GM12878 (cell line): ENCODE data around the gene PLOD3.

Experiments
- ELK1 ChIP-seq: IDR thresholded peaks from 2 replicates; pipeline ENCODE4 v1.6.1; 2012; ENCODE audit warnings: low read depth, low read length, improper control_type of control experiment
- EP300 ChIP-seq, 2 experiments: fragments of 150-350 bp in 1 of 2; IDR thresholded peaks; 2 replicates each; pipeline ENCODE4 v1.6.1; 2011 to 2012; ENCODE audit warnings: low read depth in 2 of 2, low read length in 2 of 2, borderline replicate concordance in 1 of 2, improper control_type of control experiment in 1 of 2, inconsistent platforms in 1 of 2; ENCODE audit not compliant: control insufficient read depth in 1 of 2
- GABPA ChIP-seq: IDR thresholded peaks from 2 replicates; pipeline ENCODE4 v1.6.1; 2014; ENCODE audit warnings: antibody characterized with exemption, low read depth, mild to moderate bottlenecking, inconsistent platforms
- IRF5 ChIP-seq: fragments of 450-650 bp; IDR thresholded peaks from 2 replicates; pipeline ENCODE4 v1.6.1; 2017; ENCODE audit warnings: borderline replicate concordance
- JUND ChIP-seq: IDR thresholded peaks from 2 replicates; pipeline ENCODE4 v1.6.1; 2012; ENCODE audit warnings: low read depth, mild to moderate bottlenecking, low read length, improper control_type of control experiment, moderate library complexity
- MXI1 ChIP-seq: fragments of 150-350 bp; IDR thresholded peaks from 2 replicates; pipeline ENCODE4 v1.6.1; 2011; ENCODE audit warnings: low read depth, mild to moderate bottlenecking, inconsistent platforms, low read length, improper control_type of control experiment
- POU2F2 ChIP-seq: IDR thresholded peaks from 3 replicates; pipeline ENCODE4 v1.6.1; 2011; ENCODE audit warnings: low read depth, mild to moderate bottlenecking, low read length, borderline replicate concordance
- RCOR1 ChIP-seq: conservative IDR thresholded peaks from 2 replicates; pipeline ENCODE4 v1.6.1; 2012; ENCODE audit warnings: low read depth, low read length, improper control_type of control experiment
- SP1 ChIP-seq: IDR thresholded peaks from one replicate; pipeline ENCODE4 v1.6.1; 2011; ENCODE audit warnings: low read depth, low read length
- SUPT20H ChIP-seq: IDR thresholded peaks from 2 replicates; pipeline ENCODE4 v1.6.1; 2011; ENCODE audit warnings: low read depth, mild to moderate bottlenecking, low read length, moderate library complexity, borderline replicate concordance; ENCODE audit not compliant: control insufficient read depth
- TBL1XR1 ChIP-seq: IDR thresholded peaks from 2 replicates; pipeline ENCODE4 v1.6.1; 2012; ENCODE audit warnings: low read depth, low read length, improper control_type of control experiment
- YY1 ChIP-seq: IDR thresholded peaks from 2 replicates; pipeline ENCODE4 v1.6.1; 2011; ENCODE audit warnings: low read depth, mild to moderate bottlenecking, low read length
- ZNF207 ChIP-seq: fragments of 450-650 bp; IDR thresholded peaks from 2 replicates; pipeline ENCODE4 v1.6.1; 2014; ENCODE audit warnings: antibody characterized with exemption, mild to moderate bottlenecking, borderline replicate concordance
- TF ChIP-seq, protein P1 (sequence below), 3 experiments: IDR thresholded peaks in 2 of 3; conservative IDR thresholded peaks in 1 of 3; 2 replicates each; pipeline ENCODE4 v1.5.1; 2011; ENCODE audit warnings: low read depth in 3 of 3, low read length in 3 of 3, mild to moderate bottlenecking in 3 of 3, control low read depth in 2 of 3, moderate library complexity in 2 of 3, inconsistent platforms in 1 of 3, mixed read lengths in 1 of 3; ENCODE audit not compliant: control insufficient read depth in 2 of 3, insufficient read depth in 1 of 3; ENCODE audit errors: extremely low read depth in 1 of 3

DNA sequence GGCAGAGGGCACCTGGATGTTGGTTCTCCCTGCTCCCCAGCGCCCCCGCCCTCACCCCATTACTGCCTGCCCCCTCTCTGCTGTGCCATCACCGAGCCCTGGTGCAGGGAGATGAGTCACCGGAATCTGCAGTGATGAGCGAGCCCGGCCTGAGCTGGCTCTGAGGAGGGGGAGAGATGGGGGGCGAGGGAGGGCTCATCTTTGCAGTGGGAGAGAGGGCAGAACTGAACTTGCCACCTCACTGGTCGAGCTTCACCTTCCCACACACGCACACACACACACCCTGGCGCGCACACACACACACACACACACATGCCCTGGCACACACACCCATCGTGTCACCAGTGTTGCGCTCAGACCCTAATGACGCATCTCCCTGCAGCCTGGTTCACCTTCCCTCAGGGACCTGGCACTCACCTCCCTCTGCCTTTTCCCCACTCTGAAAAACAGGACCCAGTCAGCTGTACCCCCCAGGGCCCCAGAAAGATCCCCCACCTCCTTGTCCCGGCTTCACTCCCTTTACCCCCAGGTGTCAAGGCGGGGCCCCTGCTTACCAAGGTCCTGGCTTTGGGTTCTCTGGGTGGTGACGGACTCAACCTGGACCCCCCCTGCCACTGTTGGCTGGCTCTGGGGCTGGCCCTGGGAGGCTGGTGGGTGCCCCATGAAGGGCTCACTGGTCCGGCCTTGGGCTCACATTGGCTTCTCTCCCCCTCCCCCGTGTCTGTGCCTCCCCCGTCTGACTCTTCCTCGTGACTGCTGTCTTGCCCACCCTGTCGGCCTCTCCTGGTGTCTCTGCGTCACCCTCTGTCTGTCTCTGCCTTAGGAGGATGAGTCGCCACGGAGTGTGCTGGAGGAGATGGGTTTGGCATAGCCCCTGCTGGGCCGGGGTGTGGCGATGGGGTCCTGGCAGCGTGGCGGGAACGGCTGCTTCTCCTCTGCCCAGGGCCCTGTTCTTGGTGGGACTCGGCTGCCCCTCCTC lies 57.4 kb downstream of the PLOD3 start:
- no peak for TF ChIP-seq POU2F2
- no peak for TF ChIP-seq ELK1
- TF ChIP-seq IRF5, result no peak
- TF ChIP-seq GABPA, result no peak
- TF ChIP-seq SP1, result no peak
- TF ChIP-seq, protein P1, sequence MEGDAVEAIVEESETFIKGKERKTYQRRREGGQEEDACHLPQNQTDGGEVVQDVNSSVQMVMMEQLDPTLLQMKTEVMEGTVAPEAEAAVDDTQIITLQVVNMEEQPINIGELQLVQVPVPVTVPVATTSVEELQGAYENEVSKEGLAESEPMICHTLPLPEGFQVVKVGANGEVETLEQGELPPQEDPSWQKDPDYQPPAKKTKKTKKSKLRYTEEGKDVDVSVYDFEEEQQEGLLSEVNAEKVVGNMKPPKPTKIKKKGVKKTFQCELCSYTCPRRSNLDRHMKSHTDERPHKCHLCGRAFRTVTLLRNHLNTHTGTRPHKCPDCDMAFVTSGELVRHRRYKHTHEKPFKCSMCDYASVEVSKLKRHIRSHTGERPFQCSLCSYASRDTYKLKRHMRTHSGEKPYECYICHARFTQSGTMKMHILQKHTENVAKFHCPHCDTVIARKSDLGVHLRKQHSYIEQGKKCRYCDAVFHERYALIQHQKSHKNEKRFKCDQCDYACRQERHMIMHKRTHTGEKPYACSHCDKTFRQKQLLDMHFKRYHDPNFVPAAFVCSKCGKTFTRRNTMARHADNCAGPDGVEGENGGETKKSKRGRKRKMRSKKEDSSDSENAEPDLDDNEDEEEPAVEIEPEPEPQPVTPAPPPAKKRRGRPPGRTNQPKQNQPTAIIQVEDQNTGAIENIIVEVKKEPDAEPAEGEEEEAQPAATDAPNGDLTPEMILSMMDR (IDR thresholded peaks at IDR 0.05 in 2 of 3, conservative IDR thresholded peaks at IDR 0.05 in 1 of 3; ENCODE audit: control insufficient read depth in 2 of 3, extremely low read depth in 1 of 3, insufficient read depth in 1 of 3, low read depth in 3 of 3, low read length in 3 of 3), result no peak
- no peak for TF ChIP-seq RCOR1
- TF ChIP-seq TBL1XR1, result no peak
- TF ChIP-seq YY1, result no peak
- TF ChIP-seq MXI1, result no peak
- TF ChIP-seq SUPT20H, result no peak
- TF ChIP-seq JUND, result no peak
- no peak for TF ChIP-seq EP300 (IDR thresholded peaks at IDR 0.05; ENCODE audit: borderline replicate concordance in 1 of 2, control insufficient read depth in 1 of 2, low read depth in 2 of 2, low read length in 2 of 2)
- TF ChIP-seq ZNF207, result no peak
